DMS153 (cell line): Measurements from ENCODE around the gene PCDHGB5.
"Not testable (repeated sequence)": the region's sequence is repeated elsewhere in the genome, so short reads cannot be mapped to it uniquely, and the experiment has no call there.

Experiments used
- DNase-seq: peaks from one replicate; lab custom pipeline; 2025; lab: John Stamatoyannopoulos, UW

Gene PCDHGB5

GRCh38 chr5:141382469-141383294, 15.1 kb upstream of the PCDHGB5 start, which contains the start of gene PCDHGA7:
Gene PCDHGA7, plus strand, starts transcription at chr5:141382742. Its CDS starts 158 bp downstream, at chr5:141382900.
- DNase-seq, result no peak

- DNase-seq, result no peak
Observed at GRCh38 chr5:141383345-141383744, 14.4 kb upstream of the PCDHGB5 start.

GRCh38 chr5:141384471-141385267, 13.1 kb upstream of the PCDHGB5 start:
- DNase-seq, result no peak

- DNase-seq, result not testable (repeated sequence)
Observed at GRCh38 chr5:141387557-141388311, 10.0 kb upstream of the PCDHGB5 start, which contains the start of gene PCDHGB4. Gene PCDHGB4, plus strand, starts transcription at chr5:141387698. Its CDS starts 187 bp downstream, at chr5:141387885.

GRCh38 chr5:141388661-141389060, 9.1 kb upstream of the PCDHGB5 start:
- DNase-seq, result no peak

GRCh38 chr5:141389153-141390042, 8.3 kb upstream of the PCDHGB5 start:
- no peak for DNase-seq

- no peak for DNase-seq
Observed at GRCh38 chr5:141392429-141393198, 5.1 kb upstream of the PCDHGB5 start, which contains the start of gene PCDHGA8. Gene PCDHGA8, plus strand, starts transcription at chr5:141392633. Its CDS starts 181 bp downstream, at chr5:141392814.

GRCh38 chr5:141393267-141393666, 4.5 kb upstream of the PCDHGB5 start:
- DNase-seq, result no peak

- DNase-seq, result not testable (repeated sequence)
Observed at GRCh38 chr5:141394401-141395187, 3.2 kb upstream of the PCDHGB5 start.

GRCh38 chr5:141398608-141399007, 861 bp downstream of the PCDHGB5 start:
- DNase-seq, result no peak

GRCh38 chr5:141399555-141400258, 2.0 kb downstream of the PCDHGB5 start:
- no peak for DNase-seq

GRCh38 chr5:141402553-141403243, 5.0 kb downstream of the PCDHGB5 start, which contains the start of gene PCDHGA9:
Gene PCDHGA9, plus strand, starts transcription at chr5:141402778. Its CDS starts 175 bp downstream, at chr5:141402953.
- no peak for DNase-seq

- DNase-seq, result no peak
Observed at GRCh38 chr5:141403387-141403786, 5.6 kb downstream of the PCDHGB5 start.

- DNase-seq, result not testable (repeated sequence)
Observed at GRCh38 chr5:141407790-141408505, 10.2 kb downstream of the PCDHGB5 start, which contains the start of gene PCDHGB6. Gene PCDHGB6, plus strand, starts transcription at chr5:141408021. Its CDS starts 182 bp downstream, at chr5:141408203.

- no peak for DNase-seq
Observed at GRCh38 chr5:141409598-141410306, 12.0 kb downstream of the PCDHGB5 start.

GRCh38 chr5:141411575-141411974, 13.8 kb downstream of the PCDHGB5 start:
- DNase-seq, result no peak
